Endothelial cell of umbilical vein (primary cell): Measurements from ENCODE around the gene THG1L. TPM values are rescaled to one million over a fixed set of nuclear protein-coding genes. Genes with fewer than 3 reads are reported as not detected.

ENCODE experiments used
- Bru-seq: library from RNA; stranded (reverse); fragments of 400-500 nt; gene quantifications from one replicate; lab custom pipeline; 2021; lab: Mats Ljungman, UMichigan
- BruChase-seq, 2 experiments: library from RNA; stranded (reverse); fragments of 400-500 nt; gene quantifications; one replicate each; lab custom pipeline; 2021; lab: Mats Ljungman, UMichigan
- BruUV-seq: library from RNA; stranded (reverse); fragments of 400-500 nt; replicated peaks from 2 replicates; lab custom pipeline; 2021; lab: Mats Ljungman, UMichigan
- CTCF ChIA-PET: fragments of 300-600, 350-600 bp; sonication (Branson Sonifier 250); formaldehyde crosslinking; loops from one replicate; lab custom pipeline; 2021; ENCODE audit warnings: antibody characterized with exemption, inconsistent platforms; lab: Charles Lee
- POLR2A ChIA-PET: fragments of 300-600, 350-600 bp; sonication (Branson Sonifier 250); formaldehyde crosslinking; loops from one replicate; lab custom pipeline; 2021; ENCODE audit warnings: antibody characterized with exemption, inconsistent platforms; lab: Charles Lee
- DNase-seq: peaks from one replicate; pipeline ENCODE4 v3.0.0-alpha.2; 2011; ENCODE audit warnings: low read depth, low spot score
- FAIRE-seq: peaks from 2 replicates; lab custom pipeline; 2011; peaks lifted over from hg19 to GRCh38; lab: Jason Lieb, UNC
- H2AFZ ChIP-seq: 2 replicates; pipeline ENCODE4 v1.6.0; 2012; ENCODE audit warnings: low read depth, low read length, control low read depth, inconsistent platforms
- H3K27ac ChIP-seq: 2 replicates; pipeline ENCODE4 v1.5.1; 2011; ENCODE audit warnings: low read depth, mild to moderate bottlenecking, control low read depth, low read length, moderate library complexity; ENCODE audit not compliant: insufficient read depth
- H3K27me3 ChIP-seq, 2 experiments: 2 replicates each; pipeline versions ENCODE4 v1.6.0 to v1.6.1; 2011; ENCODE audit warnings: low read length in 2 of 2, mixed read lengths in 1 of 2; ENCODE audit not compliant: control insufficient read depth in 2 of 2, insufficient read depth in 2 of 2
- H3K36me3 ChIP-seq, 2 experiments: 2 replicates in 1 of 2; 3 replicates in 1 of 2; pipeline ENCODE4 v1.5.1; 2011; ENCODE audit warnings: low read length in 2 of 2, mild to moderate bottlenecking in 1 of 2, moderate library complexity in 1 of 2; ENCODE audit not compliant: control insufficient read depth in 2 of 2, insufficient read depth in 2 of 2; ENCODE audit errors: extremely low read depth in 1 of 2
- H3K4me1 ChIP-seq: 3 replicates; pipeline ENCODE4 v1.5.1; 2011; ENCODE audit warnings: mild to moderate bottlenecking, low read length; ENCODE audit not compliant: control insufficient read depth, insufficient read depth; ENCODE audit errors: extremely low read depth
- H3K4me2 ChIP-seq: 2 replicates; pipeline ENCODE4 v1.6.1; 2011; ENCODE audit warnings: low read length, control low read depth, mixed read lengths; ENCODE audit not compliant: insufficient read depth
- H3K4me3 ChIP-seq, 3 experiments: fragments of 200-600 bp in 1 of 3; sonication (generic), shearing (Covaris generic) in 1 of 3; replicated peaks in 1 of 3; 2 replicates each; pipeline ENCODE4 v1.5.1; 2011 to 2016; ENCODE audit warnings: control low read depth in 3 of 3, low read length in 3 of 3, mild to moderate bottlenecking in 2 of 3, inconsistent platforms in 1 of 3, low read depth in 1 of 3, moderate library complexity in 1 of 3; ENCODE audit not compliant: insufficient read depth in 1 of 3
- H3K79me2 ChIP-seq: 2 replicates; pipeline ENCODE4 v1.6.0; 2012; ENCODE audit warnings: low read length, inconsistent platforms; ENCODE audit not compliant: control insufficient read depth, insufficient read depth
- H3K9ac ChIP-seq: replicated peaks from 2 replicates; pipeline ENCODE3; 2011; ENCODE audit warnings: low read length, control low read depth; ENCODE audit not compliant: insufficient read depth; ENCODE audit errors: extremely low read depth
- H3K9me1 ChIP-seq: replicated peaks from 3 replicates; pipeline ENCODE4 v1.6.0; 2011; ENCODE audit warnings: mild to moderate bottlenecking, low read length; ENCODE audit not compliant: control insufficient read depth, insufficient read depth; ENCODE audit errors: extremely low read depth
- H3K9me3 ChIP-seq: replicated peaks from 2 replicates; pipeline ENCODE4 v1.5.1; 2012; ENCODE audit warnings: low read length, inconsistent platforms; ENCODE audit not compliant: control insufficient read depth, insufficient read depth
- H4K20me1 ChIP-seq: replicated peaks from 2 replicates; pipeline ENCODE3; 2011; ENCODE audit warnings: mild to moderate bottlenecking, low read length; ENCODE audit not compliant: control insufficient read depth, insufficient read depth; ENCODE audit errors: extremely low read depth
- EZH2 ChIP-seq: IDR thresholded peaks from 2 replicates; pipeline ENCODE4 v1.6.1; 2012; ENCODE audit warnings: borderline replicate concordance, low read depth, mild to moderate bottlenecking, moderate library complexity, low read length, inconsistent platforms; ENCODE audit not compliant: severe bottlenecking
- FOS ChIP-seq: IDR thresholded peaks from 2 replicates; pipeline ENCODE4 v1.6.1; 2011; ENCODE audit warnings: mild to moderate bottlenecking, low read length, moderate library complexity, borderline replicate concordance; ENCODE audit not compliant: insufficient read depth
- GATA2 ChIP-seq: IDR thresholded peaks from 2 replicates; pipeline ENCODE4 v1.7.0; 2011; ENCODE audit warnings: low read depth, mild to moderate bottlenecking, moderate library complexity, mixed read lengths, low read length; ENCODE audit not compliant: insufficient read length, insufficient read depth
- JUN ChIP-seq: IDR thresholded peaks from 2 replicates; pipeline ENCODE4 v1.6.1; 2011; ENCODE audit warnings: borderline replicate concordance, low read depth; ENCODE audit not compliant: insufficient read length, insufficient read depth
- MYC ChIP-seq: IDR thresholded peaks from one replicate; pipeline ENCODE4 v1.6.1; 2011; ENCODE audit warnings: mild to moderate bottlenecking, low read depth, low read length
- POLR2A ChIP-seq: IDR thresholded peaks from 2 replicates; pipeline ENCODE4 v1.6.1; 2012; ENCODE audit warnings: low read depth, mild to moderate bottlenecking, control low read depth, low read length
- POLR2AphosphoS5 ChIP-seq: IDR thresholded peaks from 2 replicates; pipeline ENCODE4 v1.6.1; 2012; ENCODE audit warnings: low read depth, mild to moderate bottlenecking, control low read depth, low read length, moderate library complexity; ENCODE audit not compliant: insufficient read depth
- dilution Hi-C: fragments of 300-500 bp; cut with MboI; formaldehyde crosslinking; loops from one replicate; pipeline ENCODE4 v1.15.0; 2019; ENCODE audit warnings: low sequenced_read_pairs; ENCODE audit not compliant: extremely low pct_ligation_motif_present
- intact Hi-C: fragments of 100-400 bp; cut with micrococcal nuclease; formaldehyde crosslinking; loops from one replicate; pipeline ENCODE4 v1.10.0; 2022
- long read RNA-seq: library from polyadenylated mRNA; stranded (forward); transcript quantifications from one replicate; pipeline ENCODE4 v2.0.0, GENCODE V29; 2021
- polyA minus RNA-seq, 3 experiments: library from RNA; depleted of rRNA, polyadenylated mRNA; stranded (reverse); fragments of >200 nt; gene quantifications; 1 replicate in 1 of 3; 2 replicates in 2 of 3; pipeline ENCODE4 v1.2.3, GENCODE V29; 2011
- polyA plus RNA-seq, 4 experiments: library from polyadenylated mRNA; depleted of rRNA in 3 of 4; stranded (reverse) in 3 of 4; unstranded in 1 of 4; fragments of >200 nt; gene quantifications; 2 replicates each; pipeline versions ENCODE4 v1.2.1 to v1.2.3, GENCODE V29; 2011 to 2012; ENCODE audit warnings: missing spikeins in 1 of 4
- total RNA-seq: library from RNA; stranded (reverse); gene quantifications from 2 replicates; pipeline ENCODE4 v1.2.3, GENCODE V29; 2021
- TF ChIP-seq, protein P1 (sequence below): IDR thresholded peaks from 2 replicates; pipeline ENCODE4 v1.6.1; 2011; ENCODE audit not compliant: insufficient read depth, insufficient read length
- TF ChIP-seq, protein P2 (sequence below), 2 donors: IDR thresholded peaks; 1 replicate in 1 of 2; 2 replicates in 1 of 2; pipeline ENCODE4 v1.5.1; 2011; ENCODE audit warnings: low read length in 2 of 2, mild to moderate bottlenecking in 2 of 2, moderate library complexity in 2 of 2, control low read depth in 1 of 2, inconsistent platforms in 1 of 2, low read depth in 1 of 2; ENCODE audit not compliant: insufficient read depth in 1 of 2; ENCODE audit errors: extremely low read depth in 1 of 2

Gene THG1L
- total RNA-seq (3.7 and 7.6 TPM in 2 replicates), polyA plus RNA-seq (2.9 and 4.4 TPM in 2 replicates), polyA minus RNA-seq (6.0 and 10.9 TPM in 2 replicates), Bru-seq, nascent RNA (percentile 57 among the genes with signal in this experiment), BruChase-seq, experiment 1, labeled RNA remaining after a 6-hour chase (percentile 41 among the genes with signal in this experiment), BruChase-seq, experiment 2, labeled RNA remaining after a 2-hour chase (percentile 39 among the genes with signal in this experiment)
- 6.4 and 6.7 TPM in 2 replicates for polyA plus RNA-seq (2011; cell fraction: cytosol; rRNA removed)
- 4.7 and 5.3 TPM in 2 replicates for polyA plus RNA-seq (2011; cell fraction: nucleus; rRNA removed)
- 6.7 and 6.8 TPM in 2 replicates for polyA plus RNA-seq (2012)
- polyA minus RNA-seq (2011; cell fraction: cytosol; rRNA and poly(A)+ RNA removed): 15.1 TPM
- polyA minus RNA-seq (2011; cell fraction: nucleus; rRNA and poly(A)+ RNA removed): 2.3 and 3.0 TPM in 2 replicates
- long read RNA-seq, transcript THG1L-201 (6 exons, 3,107 nt): major isoform, 9 of 14 reads
- long read RNA-seq, partial matches to known transcripts: 0 of 14 reads
- long read RNA-seq, other reads (novel, unspliced or antisense): 5 of 14 reads

DNA sequence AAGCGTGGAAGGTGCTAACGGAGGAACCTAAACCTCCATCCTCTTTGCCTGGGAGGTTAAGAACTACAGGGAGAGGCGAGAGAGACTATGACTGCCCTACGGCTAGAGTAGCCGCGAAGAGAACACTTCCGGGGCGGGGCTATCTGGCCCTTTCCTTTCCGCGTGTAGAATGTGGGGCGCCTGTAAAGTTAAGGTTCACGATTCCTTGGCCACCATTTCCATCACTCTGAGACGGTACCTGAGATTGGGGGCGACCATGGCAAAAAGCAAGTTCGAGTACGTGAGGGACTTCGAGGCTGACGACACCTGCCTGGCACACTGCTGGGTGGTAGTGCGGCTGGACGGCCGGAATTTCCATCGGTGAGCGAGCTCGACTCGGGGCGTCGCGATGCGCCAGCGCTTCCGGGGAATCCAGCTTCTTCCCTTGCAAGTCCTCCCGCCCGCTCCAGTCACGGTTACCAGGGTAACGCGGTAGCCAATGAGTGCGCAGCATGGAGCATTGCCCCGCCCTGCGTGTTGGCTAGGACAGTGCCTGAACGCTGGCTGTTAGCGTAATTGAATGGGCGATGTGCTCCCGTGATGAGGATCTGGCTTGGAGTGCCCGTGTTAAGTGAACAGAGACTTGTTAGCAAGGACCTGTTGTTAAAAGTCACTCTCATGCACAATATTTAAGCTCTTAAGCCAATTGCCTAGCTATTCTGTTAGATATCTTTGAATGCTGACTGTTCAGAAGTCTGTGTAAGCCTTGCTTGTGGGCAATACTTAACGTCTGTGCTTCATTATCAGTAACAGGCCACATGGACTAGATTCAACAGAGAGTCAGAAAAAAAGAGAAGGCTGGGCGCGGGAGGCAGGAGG, at the start of gene THG1L:
TSS of gene THG1L (plus strand) at position 149 of the 858 bp plus-strand sequence. CDS start at position 170, 21 bp downstream.
- POLR2A ChIA-PET: interaction anchor here (0.6 to 0.7 kb wide), 2 partner anchors 12 to 1197 kb away, joined by 3 read pairs; no protein-coding TSS in a partner anchor
- TSS peak; percentile 90 for BruUV-seq
- Histone ChIP-seq H3K9ac (peak within 1 kb of the TSS; percentile 61), H3K36me3 (no peaks in the 10 kb centered on the region), H3K4me3 (peak within 1 kb of the TSS in 2 of 3 experiments; percentile 65 to 79), H3K4me2 (peak within 1 kb of the TSS; percentile 60), H3K79me2 (no peaks in the 10 kb centered on the region), H3K27ac (peak within 1 kb of the TSS; percentile 33), H3K9me1 (no peaks in the 10 kb centered on the region), H2AFZ (peak within 1 kb of the TSS; percentile 68), H3K27me3 (no peaks in the 10 kb centered on the region), H3K4me1 (no peaks in the 10 kb centered on the region), H4K20me1 (no peaks in the 10 kb centered on the region), H3K9me3 (no peaks in the 10 kb centered on the region)
- intact Hi-C loops (loop anchor here (1.0 to 5.0 kb wide), 2 partner anchors 12 to 589 kb away; partner anchors contain the start of genes LSM11 and MED7), dilution Hi-C loops (no loop called here)
- CTCF ChIA-PET: interaction anchor here (0.6 to 2.6 kb wide), 7 partner anchors 12 to 403 kb away, joined by 3 to 24 read pairs (median 5); partner anchors contain the start of gene LSM11
- TF ChIP-seq, protein P1, sequence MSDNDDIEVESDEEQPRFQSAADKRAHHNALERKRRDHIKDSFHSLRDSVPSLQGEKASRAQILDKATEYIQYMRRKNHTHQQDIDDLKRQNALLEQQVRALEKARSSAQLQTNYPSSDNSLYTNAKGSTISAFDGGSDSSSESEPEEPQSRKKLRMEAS: no peak
- TF ChIP-seq POLR2AphosphoS5: peak; percentile 73
- TF ChIP-seq GATA2: no peak
- TF ChIP-seq MYC: no peak
- TF ChIP-seq FOS: no peak
- peak; percentile 73 for TF ChIP-seq POLR2A
- no peak for TF ChIP-seq JUN
- TF ChIP-seq EZH2: no peak
- TF ChIP-seq, protein P2, sequence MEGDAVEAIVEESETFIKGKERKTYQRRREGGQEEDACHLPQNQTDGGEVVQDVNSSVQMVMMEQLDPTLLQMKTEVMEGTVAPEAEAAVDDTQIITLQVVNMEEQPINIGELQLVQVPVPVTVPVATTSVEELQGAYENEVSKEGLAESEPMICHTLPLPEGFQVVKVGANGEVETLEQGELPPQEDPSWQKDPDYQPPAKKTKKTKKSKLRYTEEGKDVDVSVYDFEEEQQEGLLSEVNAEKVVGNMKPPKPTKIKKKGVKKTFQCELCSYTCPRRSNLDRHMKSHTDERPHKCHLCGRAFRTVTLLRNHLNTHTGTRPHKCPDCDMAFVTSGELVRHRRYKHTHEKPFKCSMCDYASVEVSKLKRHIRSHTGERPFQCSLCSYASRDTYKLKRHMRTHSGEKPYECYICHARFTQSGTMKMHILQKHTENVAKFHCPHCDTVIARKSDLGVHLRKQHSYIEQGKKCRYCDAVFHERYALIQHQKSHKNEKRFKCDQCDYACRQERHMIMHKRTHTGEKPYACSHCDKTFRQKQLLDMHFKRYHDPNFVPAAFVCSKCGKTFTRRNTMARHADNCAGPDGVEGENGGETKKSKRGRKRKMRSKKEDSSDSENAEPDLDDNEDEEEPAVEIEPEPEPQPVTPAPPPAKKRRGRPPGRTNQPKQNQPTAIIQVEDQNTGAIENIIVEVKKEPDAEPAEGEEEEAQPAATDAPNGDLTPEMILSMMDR (IDR thresholded peaks at IDR 0.05; ENCODE audit: extremely low read depth in 1 of 2, insufficient read depth in 1 of 2, low read depth in 1 of 2, low read length in 2 of 2): no peak
- peak; percentile 98 for DNase-seq
- FAIRE-seq: peak; percentile 93
